ENCODE data around the gene CNIH3. TPM values are rescaled to one million over a fixed set of nuclear protein-coding genes. Genes with fewer than 3 reads are reported as not detected.

Gene CNIH3
- total and polyA plus RNA-seq, 8 donors: 2.0 to 10.5 (median 3.6) TPM

DNA sequence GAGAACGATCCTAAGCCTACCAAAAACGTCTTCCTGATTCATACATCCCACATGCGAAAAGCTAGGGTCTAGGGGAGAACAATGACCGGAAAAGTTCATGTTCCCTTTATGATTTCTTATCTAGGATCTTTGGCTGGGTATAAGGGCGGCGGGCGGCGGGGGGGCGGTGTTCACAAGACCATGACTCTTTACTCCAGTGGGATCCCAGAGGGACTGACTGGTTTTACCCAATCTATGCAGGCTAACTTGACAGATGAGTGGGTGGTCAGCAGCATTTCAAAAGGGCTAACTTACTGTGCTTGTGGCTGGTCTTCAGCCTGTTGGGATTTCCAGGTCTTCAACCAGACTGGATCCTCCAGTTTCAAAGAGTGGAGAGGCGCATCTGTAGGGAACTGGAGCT lies 40.3 kb downstream of the CNIH3 start:
- FAIRE-seq: no peak
- TF ChIP-seq CTCF (IDR thresholded peaks at IDR 0.05): no peak
- intact Hi-C loops (cut with DNase I): no loop called here
- no peak for DNase-seq
- Histone ChIP-seq H3K27me3 (no peaks in the 10 kb centered on the region), H3K27ac (no peak overlapping the region), H3K9me3 (no peaks in the 10 kb centered on the region), H3K4me1 (peaks cover 0 to 16% (median 15%) of the 10 kb centered on the region in 3 donors), H3K36me3 (no peaks in the 10 kb centered on the region), H3K4me3 (no peak overlapping the region)
- 96% methylated on average over 10 of the region's 10 CpGs for WGBS, 2 donors
- ATAC-seq: no peak

GRCh38 chr1:224660074-224660473 lies 44.0 kb downstream of the CNIH3 start:
- no peak for ATAC-seq
- DNase-seq: no peak
- Histone ChIP-seq H3K4me1 (peaks cover 0 to 6% (median 0%) of the 10 kb centered on the region in 3 donors), H3K27me3 (no peaks in the 10 kb centered on the region), H3K27ac (no peak overlapping the region), H3K9me3 (no peaks in the 10 kb centered on the region), H3K36me3 (no peaks in the 10 kb centered on the region), H3K4me3 (no peak overlapping the region)
- FAIRE-seq: no peak
- WGBS, 2 donors: 84 to 87% methylated on average over 5 of the region's 5 CpGs
- intact Hi-C loops (cut with DNase I): no loop called here
- no peak for TF ChIP-seq CTCF (IDR thresholded peaks at IDR 0.05)

GRCh38 chr1:224662870-224663269 lies 46.8 kb downstream of the CNIH3 start:
- Histone ChIP-seq H3K27ac (no peak overlapping the region), H3K9me3 (no peaks in the 10 kb centered on the region), H3K36me3 (no peaks in the 10 kb centered on the region), H3K4me3 (no peak overlapping the region), H3K4me1 (peaks cover 0 to 6% (median 0%) of the 10 kb centered on the region in 3 donors), H3K27me3 (no peaks in the 10 kb centered on the region)
- TF ChIP-seq CTCF (IDR thresholded peaks at IDR 0.05): no peak
- no peak for DNase-seq
- 92 to 96% methylated on average over 3 of the region's 3 CpGs for WGBS, 2 donors
- FAIRE-seq: no peak
- no peak for ATAC-seq
- intact Hi-C loops (cut with DNase I): no loop called here

DNA sequence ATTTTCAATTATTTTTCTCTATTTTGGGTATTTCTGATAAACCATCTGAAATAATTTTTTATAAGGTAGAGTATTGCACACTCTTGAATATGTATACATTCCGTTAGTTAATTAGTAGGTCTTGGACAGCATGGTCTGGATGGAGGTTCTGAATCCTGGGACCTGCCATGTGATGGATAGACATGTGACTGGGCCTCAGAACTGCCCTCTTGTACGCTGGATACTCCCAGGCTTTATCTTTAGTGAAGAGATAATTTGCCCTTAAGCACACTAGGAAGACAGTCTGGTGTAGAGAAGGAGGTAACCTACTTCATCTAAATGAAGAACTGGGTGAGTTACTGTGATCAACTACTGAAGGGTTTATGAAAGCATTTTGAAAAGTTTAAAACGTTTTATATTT lies 48.9 kb downstream of the CNIH3 start:
- no peaks in the 10 kb centered on the region for H3K36me3 ChIP-seq
- peaks cover 0 to 7% (median 0%) of the 10 kb centered on the region in 3 donors for H3K4me1 ChIP-seq
- no peaks in the 10 kb centered on the region for H3K9me3 ChIP-seq
- no peak overlapping the region for H3K4me3 ChIP-seq
- no peak for TF ChIP-seq CTCF (IDR thresholded peaks at IDR 0.05)
- H3K27me3 ChIP-seq: no peaks in the 10 kb centered on the region
- DNase-seq (no peak), ATAC-seq (no peak), FAIRE-seq (no peak)
- intact Hi-C loops (cut with DNase I): no loop called here
- WGBS, 2 donors: 65 to 78% methylated on average over 3 of the region's 3 CpGs
- H3K27ac ChIP-seq: no peak overlapping the region

GRCh38 chr1:224666078-224666477 lies 50.0 kb downstream of the CNIH3 start:
- H3K27ac ChIP-seq: no peak overlapping the region
- peaks cover 0 to 7% (median 0%) of the 10 kb centered on the region in 3 donors for H3K4me1 ChIP-seq
- ATAC-seq: no peak
- no peaks in the 10 kb centered on the region for H3K27me3 ChIP-seq
- intact Hi-C loops (cut with DNase I): no loop called here
- TF ChIP-seq CTCF (IDR thresholded peaks at IDR 0.05): no peak
- H3K4me3 ChIP-seq: no peak overlapping the region
- no peak for FAIRE-seq
- H3K9me3 ChIP-seq: no peaks in the 10 kb centered on the region
- no peaks in the 10 kb centered on the region for H3K36me3 ChIP-seq
- no peak for DNase-seq
